ENCODE results near the gene OOEP. TPM values are rescaled to one million over a fixed set of nuclear protein-coding genes. Genes with fewer than 3 reads are reported as not detected.

Gene OOEP
- total and polyA plus RNA-seq, 10 donors: 0.17 to 0.70 (median 0.23) TPM; not detected in 6

GRCh38 chr6:73362358-73362757, 7.3 kb downstream of the OOEP start, which contains the start of gene KHDC3L:
TSS of gene KHDC3L (plus strand) at chr6:73362658. CDS start at chr6:73362730, 72 bp downstream.
- no peaks in the 10 kb centered on the region for H3K27me3 ChIP-seq (replicated peaks in 1 of 7)
- H3K9me3 ChIP-seq: no peaks in the 10 kb centered on the region
- no peaks in the 10 kb centered on the region for H3K4me1 ChIP-seq
- no peak for DNase-seq
- intact Hi-C loops (cut with DNase I; ENCODE audit: low total_unique reads): no loop called here
- WGBS, 5 donors: 90 to 94% (median 91%) methylated on average over 23 of the region's 23 CpGs
- TF ChIP-seq, protein P1, sequence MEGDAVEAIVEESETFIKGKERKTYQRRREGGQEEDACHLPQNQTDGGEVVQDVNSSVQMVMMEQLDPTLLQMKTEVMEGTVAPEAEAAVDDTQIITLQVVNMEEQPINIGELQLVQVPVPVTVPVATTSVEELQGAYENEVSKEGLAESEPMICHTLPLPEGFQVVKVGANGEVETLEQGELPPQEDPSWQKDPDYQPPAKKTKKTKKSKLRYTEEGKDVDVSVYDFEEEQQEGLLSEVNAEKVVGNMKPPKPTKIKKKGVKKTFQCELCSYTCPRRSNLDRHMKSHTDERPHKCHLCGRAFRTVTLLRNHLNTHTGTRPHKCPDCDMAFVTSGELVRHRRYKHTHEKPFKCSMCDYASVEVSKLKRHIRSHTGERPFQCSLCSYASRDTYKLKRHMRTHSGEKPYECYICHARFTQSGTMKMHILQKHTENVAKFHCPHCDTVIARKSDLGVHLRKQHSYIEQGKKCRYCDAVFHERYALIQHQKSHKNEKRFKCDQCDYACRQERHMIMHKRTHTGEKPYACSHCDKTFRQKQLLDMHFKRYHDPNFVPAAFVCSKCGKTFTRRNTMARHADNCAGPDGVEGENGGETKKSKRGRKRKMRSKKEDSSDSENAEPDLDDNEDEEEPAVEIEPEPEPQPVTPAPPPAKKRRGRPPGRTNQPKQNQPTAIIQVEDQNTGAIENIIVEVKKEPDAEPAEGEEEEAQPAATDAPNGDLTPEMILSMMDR (IDR thresholded peaks at IDR 0.05 in 8 of 11, conservative IDR thresholded peaks at IDR 0.05 in 3 of 11): no peak
- TF ChIP-seq POLR2AphosphoS5 (IDR thresholded peaks at IDR 0.05) (no peak), POLR2A (IDR thresholded peaks at IDR 0.05) (no peak)
- no peaks in the 10 kb centered on the region for H3K36me3 ChIP-seq
- H3K27ac ChIP-seq: no peak within 1 kb of the TSS
- no peak within 1 kb of the TSS for H3K4me3 ChIP-seq

DNA sequence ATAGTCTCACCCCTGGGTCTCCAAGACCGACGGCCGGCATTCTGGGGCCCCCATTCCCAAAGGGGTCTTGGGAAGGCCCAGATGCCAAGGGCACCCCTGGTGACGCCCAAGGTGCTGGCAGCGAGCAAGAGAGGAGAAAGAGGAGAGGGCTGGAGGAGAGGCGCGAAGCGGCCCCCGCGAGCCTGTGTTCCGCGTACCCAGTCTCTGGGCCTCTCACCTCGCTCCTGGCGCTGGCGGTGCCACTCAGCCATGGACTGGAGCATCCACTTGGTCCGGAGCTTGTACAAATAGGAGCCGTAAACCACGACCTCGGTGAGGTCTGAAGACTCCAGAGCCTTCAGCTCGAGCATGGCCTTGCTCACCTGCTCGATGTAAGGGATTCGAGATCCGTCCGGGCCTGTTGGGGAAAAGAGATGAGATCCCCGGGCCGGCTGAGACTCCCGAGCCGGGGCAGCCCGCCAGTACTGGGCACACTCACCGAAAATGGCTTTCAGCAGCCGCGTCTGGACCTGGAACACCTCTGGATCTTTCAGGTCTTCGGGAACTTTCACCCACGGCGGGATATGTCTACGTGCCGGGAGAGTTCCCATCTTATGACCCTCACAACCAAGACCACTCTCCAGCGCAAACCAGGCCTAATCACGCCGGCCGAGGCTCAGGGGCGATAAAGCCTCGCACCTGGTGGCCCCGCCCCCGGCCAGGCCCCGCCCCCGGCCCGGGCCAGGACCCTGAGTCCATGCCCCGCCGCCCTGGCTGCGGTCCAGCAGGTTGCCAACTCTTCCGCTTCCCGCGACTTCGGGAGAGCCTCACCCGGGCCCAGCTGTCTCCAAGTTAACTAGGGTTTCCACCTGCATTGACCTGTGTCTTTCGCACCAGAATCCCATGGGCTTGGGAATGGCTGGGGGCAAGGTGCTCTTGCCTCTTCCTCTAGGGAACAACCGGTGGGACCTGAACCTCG, 15.8 kb downstream of the OOEP start, which contains the start of gene DPPA5:
Gene DPPA5 (minus strand): TSS at position 641 of the 958 bp plus-strand sequence. CDS start 51 bp downstream, at position 590.
- no peak within 1 kb of the TSS for H3K27ac ChIP-seq
- no peaks in the 10 kb centered on the region for H3K4me1 ChIP-seq
- DNase-seq: no peak
- intact Hi-C loops (cut with DNase I; ENCODE audit: low total_unique reads): no loop called here
- H3K27me3 ChIP-seq (replicated peaks in 1 of 7): peaks cover 0 to 37% (median 11%) of the 10 kb centered on the region in 7 donors
- TF ChIP-seq, protein P1 (IDR thresholded peaks at IDR 0.05 in 8 of 11, conservative IDR thresholded peaks at IDR 0.05 in 3 of 11): no peak
- no peak for TF ChIP-seq POLR2AphosphoS5 (IDR thresholded peaks at IDR 0.05)
- TF ChIP-seq POLR2A (IDR thresholded peaks at IDR 0.05): no peak
- H3K9me3 ChIP-seq: peaks cover 0 to 8% (median 0%) of the 10 kb centered on the region in 8 donors
- no peaks in the 10 kb centered on the region for H3K36me3 ChIP-seq
- WGBS, 5 donors: 76 to 92% (median 90%) methylated on average over 51 to 59 of the region's 59 CpGs
- H3K4me3 ChIP-seq: no peak within 1 kb of the TSS

GRCh38 chr6:73349311-73349710, 20.4 kb downstream of the OOEP start:
- intact Hi-C loops (cut with DNase I; ENCODE audit: low total_unique reads): no loop called here
- TF ChIP-seq POLR2A (IDR thresholded peaks at IDR 0.05): no peak
- TF ChIP-seq POLR2AphosphoS5 (IDR thresholded peaks at IDR 0.05): no peak
- TF ChIP-seq, protein P1 (IDR thresholded peaks at IDR 0.05 in 8 of 11, conservative IDR thresholded peaks at IDR 0.05 in 3 of 11): no peak
- Histone ChIP-seq H3K4me3 (no peak overlapping the region), H3K36me3 (no peaks in the 10 kb centered on the region), H3K27me3 (replicated peaks in 1 of 7) (peaks cover 0 to 65% (median 23%) of the 10 kb centered on the region in 7 donors), H3K27ac (no peak overlapping the region), H3K9me3 (peaks cover 0 to 8% (median 0%) of the 10 kb centered on the region in 8 donors), H3K4me1 (no peaks in the 10 kb centered on the region)
- DNase-seq: no peak
- 15 to 32% (median 20%) methylated on average over 6 of the region's 6 CpGs for WGBS, 5 donors
